ENCODE measurements around the gene TNIK. TPM values are rescaled to one million over a fixed set of nuclear protein-coding genes. Genes with fewer than 3 reads are reported as not detected.
A peak's percentile ranks its signal among the peaks of the same experiment; 100 is the strongest.

The TNIK gene
- total and polyA plus RNA-seq, 2 of the 4 experiments (the other 2 are of a cell fraction): 3.4 to 6.3 TPM

DNA sequence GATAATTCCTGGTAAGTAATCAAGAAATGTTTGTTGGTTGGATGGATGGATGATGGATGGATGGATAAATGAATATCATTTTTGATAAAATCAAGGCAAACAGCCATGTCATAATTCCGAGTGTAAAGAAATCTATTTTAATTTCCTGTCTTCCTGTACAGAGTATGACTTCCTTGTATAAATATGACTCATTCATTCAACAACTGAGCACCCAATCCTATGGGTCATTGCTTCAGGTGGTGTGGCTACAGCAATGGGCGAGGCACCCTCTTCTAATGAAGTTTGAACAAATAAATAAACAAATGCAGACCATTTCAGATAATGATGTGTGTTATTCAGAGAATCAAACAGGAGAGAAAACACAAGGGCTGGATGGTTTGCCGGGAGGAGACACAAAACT lies 198.7 kb downstream of the TNIK start:
- Histone ChIP-seq H4K5ac (ENCODE audit: low read depth, low read length) (no peak overlapping the region), H2AFZ (replicated peaks; ENCODE audit: low read length, poor library complexity) (no peak overlapping the region), H3K9ac (ENCODE audit: low read depth, low read length) (no peak overlapping the region), H3K36me3 (ENCODE audit: control insufficient read depth, insufficient read depth, low read length) (no peaks in the 10 kb centered on the region), H3K4me3 (ENCODE audit: insufficient read depth, low read depth, low read length) (no peak overlapping the region), H3K4me1 (ENCODE audit: control insufficient read depth, insufficient read depth, low read length) (peaks cover 8% of the 10 kb centered on the region), H2AK9ac (replicated peaks; ENCODE audit: low read depth, low read length, poor library complexity) (no peak overlapping the region), H3K14ac (replicated peaks; ENCODE audit: low read depth, low read length) (no peak overlapping the region), H2BK5ac (ENCODE audit: low read depth, low read length, poor library complexity, severe bottlenecking) (no peak overlapping the region), H2BK15ac (ENCODE audit: low read depth, low read length) (no peak overlapping the region), H2BK120ac (ENCODE audit: low read depth, low read length) (no peak overlapping the region), H3K4ac (ENCODE audit: low read depth, low read length) (no peak overlapping the region), H3K23ac (ENCODE audit: low read depth, low read length) (no peak overlapping the region), H3K4me2 (ENCODE audit: low read depth, low read length) (no peak overlapping the region), H4K20me1 (ENCODE audit: insufficient read depth, low read length) (no peaks in the 10 kb centered on the region), H3K9me3 (ENCODE audit: control insufficient read depth, insufficient read depth, low read length) (no peaks in the 10 kb centered on the region), H4K91ac (ENCODE audit: insufficient read depth, low read depth, low read length) (no peak overlapping the region), H3K18ac (ENCODE audit: low read depth, low read length) (no peak overlapping the region), H3K56ac (ENCODE audit: extremely low read depth, insufficient read depth, low read length) (no peak overlapping the region), H2AK5ac (ENCODE audit: low read depth, low read length) (no peak overlapping the region), H3K79me1 (ENCODE audit: low read depth in 1 of 2, low read length in 2 of 2) (no peaks in the 10 kb centered on the region; a peak in 1 of 4 replicates), H4K8ac (ENCODE audit: low read depth in 2 of 2, low read length in 2 of 2) (no peak overlapping the region), H3K27ac (ENCODE audit: insufficient read depth, low read length) (no peak overlapping the region), H3K9me1 (ENCODE audit: insufficient read depth, low read length) (no peaks in the 10 kb centered on the region), H2BK20ac (ENCODE audit: low read depth, low read length) (no peak overlapping the region), H3K27me3 (ENCODE audit: control insufficient read depth, insufficient read depth, low read length) (no peaks in the 10 kb centered on the region; the same call in 1 of the 2 replicates)
- dilution Hi-C loops (cut with HindIII; ENCODE audit: low sequenced_read_pairs, unreplicated experiment) (no loop called here), in situ Hi-C loops (cut with MboI; ENCODE audit: low sequenced_read_pairs) (no loop called here), intact Hi-C loops (cut with micrococcal nuclease) (no loop called here)
- ChIA-PET POLR2A (ENCODE audit: unreplicated experiment) (no interaction called here), CTCF (no interaction called here)
- DNase-seq (peak; percentile 24), ATAC-seq (ENCODE audit: low read depth) (no peak)
- peak; percentile 24; the same call in 1 of the 2 replicates for TF ChIP-seq FOS (IDR thresholded peaks at IDR 0.05; ENCODE audit: low read depth, low read length)
- no peak for TF ChIP-seq CHD1 (IDR thresholded peaks at IDR 0.05; ENCODE audit: low read depth, low read length)
- BruUV-seq (replicated peaks): no TSS peak
- no CpG with 5 or more reads among the region's 3 CpGs for WGBS, 2 experiments (ENCODE audit: extremely low coverage in 2 of 2, insufficient read length in 1 of 2)

All from IMR-90 (cell line).